ENCODE measurements around the gene ADAM12.

The ADAM12 gene

DNA sequence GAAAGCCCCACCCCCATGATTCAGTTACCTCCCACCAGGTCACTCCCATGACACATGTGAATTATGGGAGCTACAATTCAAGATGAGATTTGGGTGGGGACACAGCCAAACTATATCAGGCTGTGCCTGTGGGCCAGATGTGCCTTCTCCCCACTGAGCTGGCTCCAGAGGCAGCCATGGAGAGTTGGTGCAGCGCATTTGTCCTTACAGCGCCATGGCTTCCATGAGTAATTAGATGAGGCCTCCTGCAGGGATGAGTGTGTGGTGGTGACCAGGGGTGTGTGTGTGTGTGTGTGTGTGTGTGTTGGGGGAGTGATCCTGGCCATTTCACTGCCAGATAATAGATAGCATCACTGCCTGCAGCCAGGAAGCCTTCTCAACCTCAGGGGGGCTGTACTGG is 397.3 kb downstream of the ADAM12 start:
- no peaks in the 10 kb centered on the region for H3K9me3 ChIP-seq (ENCODE audit: control insufficient read depth, insufficient read depth, low read depth, low read length)
- H3K4me3 ChIP-seq (ENCODE audit: low read depth, low read length): no peak overlapping the region
- TF ChIP-seq ZNF214 (tag by site-specific recombination; IDR thresholded peaks at IDR 0.05; ENCODE audit: borderline replicate concordance) (no peak), BCL11B (tag by site-specific recombination; IDR thresholded peaks at IDR 0.05; ENCODE audit: low read depth) (no peak), HOXD13 (CRISPR knock-in tag; IDR thresholded peaks at IDR 0.05; ENCODE audit: borderline replicate concordance) (no peak), ZNF223 (tag by site-specific recombination; IDR thresholded peaks at IDR 0.05) (no peak), ZNF302 (tag by site-specific recombination; IDR thresholded peaks at IDR 0.05; ENCODE audit: low read depth) (no peak), ZNF239 (tag by site-specific recombination; IDR thresholded peaks at IDR 0.05) (no peak), ZNF366 (tag by site-specific recombination; conservative IDR thresholded peaks at IDR 0.05) (no peak), ZNF626 (tag by site-specific recombination; IDR thresholded peaks at IDR 0.05) (no peak), ZNF548 (tag by site-specific recombination; IDR thresholded peaks at IDR 0.05) (no peak), YY2 (tag by site-specific recombination; IDR thresholded peaks at IDR 0.05) (no peak), FEZF1 (tag by site-specific recombination; IDR thresholded peaks at IDR 0.05) (no peak), ZNF19 (tag by site-specific recombination; IDR thresholded peaks at IDR 0.05; ENCODE audit: low read depth) (no peak), ZNF24 (tag by site-specific recombination; IDR thresholded peaks at IDR 0.05) (no peak), ZNF341 (tag by site-specific recombination; IDR thresholded peaks at IDR 0.05; ENCODE audit: low read depth) (no peak), ZNF16 (tag by site-specific recombination; IDR thresholded peaks at IDR 0.05; ENCODE audit: low read depth) (no peak)
- TF ChIP-seq, protein P1, sequence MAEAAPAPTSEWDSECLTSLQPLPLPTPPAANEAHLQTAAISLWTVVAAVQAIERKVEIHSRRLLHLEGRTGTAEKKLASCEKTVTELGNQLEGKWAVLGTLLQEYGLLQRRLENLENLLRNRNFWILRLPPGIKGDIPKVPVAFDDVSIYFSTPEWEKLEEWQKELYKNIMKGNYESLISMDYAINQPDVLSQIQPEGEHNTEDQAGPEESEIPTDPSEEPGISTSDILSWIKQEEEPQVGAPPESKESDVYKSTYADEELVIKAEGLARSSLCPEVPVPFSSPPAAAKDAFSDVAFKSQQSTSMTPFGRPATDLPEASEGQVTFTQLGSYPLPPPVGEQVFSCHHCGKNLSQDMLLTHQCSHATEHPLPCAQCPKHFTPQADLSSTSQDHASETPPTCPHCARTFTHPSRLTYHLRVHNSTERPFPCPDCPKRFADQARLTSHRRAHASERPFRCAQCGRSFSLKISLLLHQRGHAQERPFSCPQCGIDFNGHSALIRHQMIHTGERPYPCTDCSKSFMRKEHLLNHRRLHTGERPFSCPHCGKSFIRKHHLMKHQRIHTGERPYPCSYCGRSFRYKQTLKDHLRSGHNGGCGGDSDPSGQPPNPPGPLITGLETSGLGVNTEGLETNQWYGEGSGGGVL (tag by site-specific recombination; IDR thresholded peaks at IDR 0.05): no peak
- TF ChIP-seq, protein P2, sequence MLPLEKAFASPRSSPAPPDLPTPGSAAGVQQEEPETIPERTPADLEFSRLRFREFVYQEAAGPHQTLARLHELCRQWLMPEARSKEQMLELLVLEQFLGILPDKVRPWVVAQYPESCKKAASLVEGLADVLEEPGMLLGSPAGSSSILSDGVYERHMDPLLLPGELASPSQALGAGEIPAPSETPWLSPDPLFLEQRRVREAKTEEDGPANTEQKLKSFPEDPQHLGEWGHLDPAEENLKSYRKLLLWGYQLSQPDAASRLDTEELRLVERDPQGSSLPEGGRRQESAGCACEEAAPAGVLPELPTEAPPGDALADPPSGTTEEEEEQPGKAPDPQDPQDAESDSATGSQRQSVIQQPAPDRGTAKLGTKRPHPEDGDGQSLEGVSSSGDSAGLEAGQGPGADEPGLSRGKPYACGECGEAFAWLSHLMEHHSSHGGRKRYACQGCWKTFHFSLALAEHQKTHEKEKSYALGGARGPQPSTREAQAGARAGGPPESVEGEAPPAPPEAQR (tag by site-specific recombination; IDR thresholded peaks at IDR 0.05): no peak
- TF ChIP-seq, protein P3, sequence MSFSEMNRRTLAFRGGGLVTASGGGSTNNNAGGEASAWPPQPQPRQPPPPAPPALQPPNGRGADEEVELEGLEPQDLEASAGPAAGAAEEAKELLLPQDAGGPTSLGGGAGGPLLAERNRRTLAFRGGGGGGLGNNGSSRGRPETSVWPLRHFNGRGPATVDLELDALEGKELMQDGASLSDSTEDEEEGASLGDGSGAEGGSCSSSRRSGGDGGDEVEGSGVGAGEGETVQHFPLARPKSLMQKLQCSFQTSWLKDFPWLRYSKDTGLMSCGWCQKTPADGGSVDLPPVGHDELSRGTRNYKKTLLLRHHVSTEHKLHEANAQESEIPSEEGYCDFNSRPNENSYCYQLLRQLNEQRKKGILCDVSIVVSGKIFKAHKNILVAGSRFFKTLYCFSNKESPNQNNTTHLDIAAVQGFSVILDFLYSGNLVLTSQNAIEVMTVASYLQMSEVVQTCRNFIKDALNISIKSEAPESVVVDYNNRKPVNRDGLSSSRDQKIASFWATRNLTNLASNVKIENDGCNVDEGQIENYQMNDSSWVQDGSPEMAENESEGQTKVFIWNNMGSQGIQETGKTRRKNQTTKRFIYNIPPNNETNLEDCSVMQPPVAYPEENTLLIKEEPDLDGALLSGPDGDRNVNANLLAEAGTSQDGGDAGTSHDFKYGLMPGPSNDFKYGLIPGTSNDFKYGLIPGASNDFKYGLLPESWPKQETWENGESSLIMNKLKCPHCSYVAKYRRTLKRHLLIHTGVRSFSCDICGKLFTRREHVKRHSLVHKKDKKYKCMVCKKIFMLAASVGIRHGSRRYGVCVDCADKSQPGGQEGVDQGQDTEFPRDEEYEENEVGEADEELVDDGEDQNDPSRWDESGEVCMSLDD (tag by site-specific recombination; IDR thresholded peaks at IDR 0.05): no peak
- TF ChIP-seq, protein P4, sequence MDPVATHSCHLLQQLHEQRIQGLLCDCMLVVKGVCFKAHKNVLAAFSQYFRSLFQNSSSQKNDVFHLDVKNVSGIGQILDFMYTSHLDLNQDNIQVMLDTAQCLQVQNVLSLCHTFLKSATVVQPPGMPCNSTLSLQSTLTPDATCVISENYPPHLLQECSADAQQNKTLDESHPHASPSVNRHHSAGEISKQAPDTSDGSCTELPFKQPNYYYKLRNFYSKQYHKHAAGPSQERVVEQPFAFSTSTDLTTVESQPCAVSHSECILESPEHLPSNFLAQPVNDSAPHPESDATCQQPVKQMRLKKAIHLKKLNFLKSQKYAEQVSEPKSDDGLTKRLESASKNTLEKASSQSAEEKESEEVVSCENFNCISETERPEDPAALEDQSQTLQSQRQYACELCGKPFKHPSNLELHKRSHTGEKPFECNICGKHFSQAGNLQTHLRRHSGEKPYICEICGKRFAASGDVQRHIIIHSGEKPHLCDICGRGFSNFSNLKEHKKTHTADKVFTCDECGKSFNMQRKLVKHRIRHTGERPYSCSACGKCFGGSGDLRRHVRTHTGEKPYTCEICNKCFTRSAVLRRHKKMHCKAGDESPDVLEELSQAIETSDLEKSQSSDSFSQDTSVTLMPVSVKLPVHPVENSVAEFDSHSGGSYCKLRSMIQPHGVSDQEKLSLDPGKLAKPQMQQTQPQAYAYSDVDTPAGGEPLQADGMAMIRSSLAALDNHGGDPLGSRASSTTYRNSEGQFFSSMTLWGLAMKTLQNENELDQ (tag by site-specific recombination; IDR thresholded peaks at IDR 0.05; ENCODE audit: low read depth): no peak
- H3K27ac ChIP-seq (ENCODE audit: extremely low read depth, low read depth, low read length): no peak overlapping the region
- H3K36me3 ChIP-seq (ENCODE audit: control insufficient read depth in 2 of 2, insufficient read depth in 1 of 2, low read length in 2 of 2): no peaks in the 10 kb centered on the region
- no peaks in the 10 kb centered on the region for H3K4me1 ChIP-seq (ENCODE audit: control insufficient read depth, insufficient read depth, low read length)
- ChIA-PET CTCF (interaction anchor here (0.6 kb wide), 1 partner anchor 8 kb away, joined by 3 read pairs; no protein-coding TSS in a partner anchor), POLR2A (no interaction called here)
